ENCODE results near the gene ERC1.
"Not testable (repeated sequence)": the region's sequence is repeated elsewhere in the genome, so short reads cannot be mapped to it uniquely, and the experiment has no call there.

Gene ERC1

GRCh38 chr12:1351926-1352325, 360.9 kb downstream of the ERC1 start:
- H3K27ac ChIP-seq (replicated peaks): no peak overlapping the region
- no peaks in the 10 kb centered on the region for H3K27me3 ChIP-seq (ENCODE audit: insufficient read depth, poor library complexity, severe bottlenecking)
- H3K4me3 ChIP-seq (replicated peaks; ENCODE audit: insufficient read depth, low read length): no peak overlapping the region
- TF ChIP-seq GABPA (IDR thresholded peaks at IDR 0.05; ENCODE audit: low read depth) (no peak), POLR2AphosphoS5 (IDR thresholded peaks at IDR 0.05; ENCODE audit: low read depth) (no peak), SPI1 (IDR thresholded peaks at IDR 0.05; ENCODE audit: borderline replicate concordance, low read depth) (no peak)
- TF ChIP-seq, protein P1, sequence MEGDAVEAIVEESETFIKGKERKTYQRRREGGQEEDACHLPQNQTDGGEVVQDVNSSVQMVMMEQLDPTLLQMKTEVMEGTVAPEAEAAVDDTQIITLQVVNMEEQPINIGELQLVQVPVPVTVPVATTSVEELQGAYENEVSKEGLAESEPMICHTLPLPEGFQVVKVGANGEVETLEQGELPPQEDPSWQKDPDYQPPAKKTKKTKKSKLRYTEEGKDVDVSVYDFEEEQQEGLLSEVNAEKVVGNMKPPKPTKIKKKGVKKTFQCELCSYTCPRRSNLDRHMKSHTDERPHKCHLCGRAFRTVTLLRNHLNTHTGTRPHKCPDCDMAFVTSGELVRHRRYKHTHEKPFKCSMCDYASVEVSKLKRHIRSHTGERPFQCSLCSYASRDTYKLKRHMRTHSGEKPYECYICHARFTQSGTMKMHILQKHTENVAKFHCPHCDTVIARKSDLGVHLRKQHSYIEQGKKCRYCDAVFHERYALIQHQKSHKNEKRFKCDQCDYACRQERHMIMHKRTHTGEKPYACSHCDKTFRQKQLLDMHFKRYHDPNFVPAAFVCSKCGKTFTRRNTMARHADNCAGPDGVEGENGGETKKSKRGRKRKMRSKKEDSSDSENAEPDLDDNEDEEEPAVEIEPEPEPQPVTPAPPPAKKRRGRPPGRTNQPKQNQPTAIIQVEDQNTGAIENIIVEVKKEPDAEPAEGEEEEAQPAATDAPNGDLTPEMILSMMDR (IDR thresholded peaks at IDR 0.05; ENCODE audit: insufficient read depth, low read length): no peak
- TF ChIP-seq, protein P2, sequence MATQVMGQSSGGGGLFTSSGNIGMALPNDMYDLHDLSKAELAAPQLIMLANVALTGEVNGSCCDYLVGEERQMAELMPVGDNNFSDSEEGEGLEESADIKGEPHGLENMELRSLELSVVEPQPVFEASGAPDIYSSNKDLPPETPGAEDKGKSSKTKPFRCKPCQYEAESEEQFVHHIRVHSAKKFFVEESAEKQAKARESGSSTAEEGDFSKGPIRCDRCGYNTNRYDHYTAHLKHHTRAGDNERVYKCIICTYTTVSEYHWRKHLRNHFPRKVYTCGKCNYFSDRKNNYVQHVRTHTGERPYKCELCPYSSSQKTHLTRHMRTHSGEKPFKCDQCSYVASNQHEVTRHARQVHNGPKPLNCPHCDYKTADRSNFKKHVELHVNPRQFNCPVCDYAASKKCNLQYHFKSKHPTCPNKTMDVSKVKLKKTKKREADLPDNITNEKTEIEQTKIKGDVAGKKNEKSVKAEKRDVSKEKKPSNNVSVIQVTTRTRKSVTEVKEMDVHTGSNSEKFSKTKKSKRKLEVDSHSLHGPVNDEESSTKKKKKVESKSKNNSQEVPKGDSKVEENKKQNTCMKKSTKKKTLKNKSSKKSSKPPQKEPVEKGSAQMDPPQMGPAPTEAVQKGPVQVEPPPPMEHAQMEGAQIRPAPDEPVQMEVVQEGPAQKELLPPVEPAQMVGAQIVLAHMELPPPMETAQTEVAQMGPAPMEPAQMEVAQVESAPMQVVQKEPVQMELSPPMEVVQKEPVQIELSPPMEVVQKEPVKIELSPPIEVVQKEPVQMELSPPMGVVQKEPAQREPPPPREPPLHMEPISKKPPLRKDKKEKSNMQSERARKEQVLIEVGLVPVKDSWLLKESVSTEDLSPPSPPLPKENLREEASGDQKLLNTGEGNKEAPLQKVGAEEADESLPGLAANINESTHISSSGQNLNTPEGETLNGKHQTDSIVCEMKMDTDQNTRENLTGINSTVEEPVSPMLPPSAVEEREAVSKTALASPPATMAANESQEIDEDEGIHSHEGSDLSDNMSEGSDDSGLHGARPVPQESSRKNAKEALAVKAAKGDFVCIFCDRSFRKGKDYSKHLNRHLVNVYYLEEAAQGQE (IDR thresholded peaks at IDR 0.05; ENCODE audit: insufficient replicate concordance, low read depth): no peak
- DNase-seq (ENCODE audit: low read depth in 1 of 2, low spot score in 1 of 2): no peak

DNA sequence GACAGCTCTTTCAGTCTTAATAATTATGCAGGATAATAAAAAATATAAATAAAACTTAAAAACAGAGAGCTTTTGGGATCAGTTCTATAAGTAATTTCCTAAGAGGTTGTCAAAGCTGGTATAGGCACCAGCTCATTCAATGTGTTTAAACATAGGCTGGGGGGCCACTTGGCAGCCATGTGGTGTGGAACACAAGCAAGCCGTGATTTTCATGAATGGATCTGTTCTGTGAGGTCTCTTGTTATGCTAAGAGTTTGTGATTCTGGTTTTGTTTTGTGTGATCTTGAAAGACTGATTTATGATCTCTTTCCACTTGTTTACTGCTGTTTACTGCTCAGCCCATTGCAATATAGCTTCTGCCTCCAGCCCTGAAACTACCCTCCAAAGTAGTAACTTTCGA, 362.4 kb downstream of the ERC1 start:
- H3K4me3 ChIP-seq (replicated peaks; ENCODE audit: insufficient read depth, low read length): no peak overlapping the region
- TF ChIP-seq GABPA (IDR thresholded peaks at IDR 0.05; ENCODE audit: low read depth): no peak
- no peak for TF ChIP-seq POLR2AphosphoS5 (IDR thresholded peaks at IDR 0.05; ENCODE audit: low read depth)
- no peak for TF ChIP-seq SPI1 (IDR thresholded peaks at IDR 0.05; ENCODE audit: borderline replicate concordance, low read depth)
- TF ChIP-seq, protein P2 (IDR thresholded peaks at IDR 0.05; ENCODE audit: insufficient replicate concordance, low read depth): no peak
- TF ChIP-seq, protein P1 (IDR thresholded peaks at IDR 0.05; ENCODE audit: insufficient read depth, low read length): no peak
- no peak overlapping the region for H3K27ac ChIP-seq (replicated peaks)
- no peak for DNase-seq (ENCODE audit: low read depth in 1 of 2, low spot score in 1 of 2)
- H3K27me3 ChIP-seq (ENCODE audit: insufficient read depth, poor library complexity, severe bottlenecking): no peaks in the 10 kb centered on the region

DNA sequence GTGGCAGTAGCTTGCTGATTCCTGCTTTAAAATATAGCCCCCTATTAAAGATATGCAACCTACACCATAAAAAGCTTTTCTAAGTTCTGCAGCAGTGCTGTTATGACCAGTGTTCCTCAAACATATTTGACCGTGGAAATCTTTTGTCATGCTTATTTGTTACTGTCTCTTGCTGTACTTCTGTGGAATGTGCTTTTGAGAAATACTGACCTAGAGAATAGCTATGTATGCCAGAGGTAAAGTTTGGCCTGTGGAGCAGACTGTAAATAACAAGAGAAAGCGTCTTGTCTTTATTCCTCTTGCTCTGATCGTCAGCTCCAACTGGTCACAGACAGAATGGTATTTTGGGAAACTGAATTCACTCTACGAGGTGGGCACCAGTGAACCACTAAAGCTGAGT, 364.4 kb downstream of the ERC1 start:
- DNase-seq (ENCODE audit: low read depth in 1 of 2, low spot score in 1 of 2): no peak
- no peak for TF ChIP-seq SPI1 (IDR thresholded peaks at IDR 0.05; ENCODE audit: borderline replicate concordance, low read depth)
- TF ChIP-seq GABPA (IDR thresholded peaks at IDR 0.05; ENCODE audit: low read depth): no peak
- no peak for TF ChIP-seq POLR2AphosphoS5 (IDR thresholded peaks at IDR 0.05; ENCODE audit: low read depth)
- TF ChIP-seq, protein P1 (IDR thresholded peaks at IDR 0.05; ENCODE audit: insufficient read depth, low read length): no peak
- TF ChIP-seq, protein P2 (IDR thresholded peaks at IDR 0.05; ENCODE audit: insufficient replicate concordance, low read depth): no peak
- no peak overlapping the region for H3K4me3 ChIP-seq (replicated peaks; ENCODE audit: insufficient read depth, low read length)
- no peaks in the 10 kb centered on the region for H3K27me3 ChIP-seq (ENCODE audit: insufficient read depth, poor library complexity, severe bottlenecking)
- no peak overlapping the region for H3K27ac ChIP-seq (replicated peaks)

DNA sequence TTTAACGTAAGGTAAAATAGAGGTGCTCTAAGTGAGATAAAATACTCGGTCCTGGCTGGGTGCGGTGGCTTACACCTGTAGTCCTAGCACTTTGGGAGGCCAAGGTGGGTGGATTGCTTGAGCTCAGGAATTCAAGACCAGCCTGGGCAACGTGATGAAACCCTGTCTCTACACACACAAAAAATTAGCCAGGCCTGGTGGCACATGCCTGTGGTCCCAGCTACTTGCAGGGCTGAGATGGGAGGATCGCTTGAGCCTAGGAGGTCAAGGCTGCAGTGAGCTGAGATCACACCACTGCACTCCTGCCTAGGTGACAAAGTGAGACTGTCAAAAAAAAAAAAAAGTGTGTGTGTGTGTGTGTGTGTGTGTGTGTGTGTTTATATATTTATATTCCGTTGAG, 364.8 kb downstream of the ERC1 start:
- H3K4me3 ChIP-seq (replicated peaks; ENCODE audit: insufficient read depth, low read length); DNase-seq (ENCODE audit: low read depth in 1 of 2, low spot score in 1 of 2); H3K27ac ChIP-seq (replicated peaks); H3K27me3 ChIP-seq (ENCODE audit: insufficient read depth, poor library complexity, severe bottlenecking): not testable (repeated sequence)
